ENCODE results near the gene MT4. TPM values are rescaled to one million over a fixed set of nuclear protein-coding genes. Genes with fewer than 3 reads are reported as not detected.

MT4 gene
- polyA plus RNA-seq, 1 experiment: not detected

Other genes with a start within 250 kb of the MT4 start
- gene AMFR, start 139.5 kb upstream of the MT4 start, polyA plus RNA-seq (2011; rRNA removed): 90.8 and 130 TPM in 2 replicates
- gene NUDT21, start 113.7 kb upstream of the MT4 start, polyA plus RNA-seq (2011; rRNA removed): 78.8 and 109 TPM in 2 replicates
- gene OGFOD1, start 113.5 kb upstream of the MT4 start, polyA plus RNA-seq (2011; rRNA removed): 54.8 and 73.0 TPM in 2 replicates
- gene BBS2, start 45.0 kb upstream of the MT4 start, polyA plus RNA-seq (2011; rRNA removed): 33.8 and 43.1 TPM in 2 replicates
- gene MT3, start 24.5 kb downstream of the MT4 start, polyA plus RNA-seq (2011; rRNA removed): not detected in 2 replicates
- 167 and 194 TPM in 2 replicates for gene MT2A, start 43.5 kb downstream of the MT4 start, polyA plus RNA-seq (2011; rRNA removed)
- gene MT1E, start 60.7 kb downstream of the MT4 start, polyA plus RNA-seq (2011; rRNA removed): 147 and 188 TPM in 2 replicates
- 0.67 and 0.94 TPM in 2 replicates for gene MT1M, start 67.6 kb downstream of the MT4 start, polyA plus RNA-seq (2011; rRNA removed)
- gene MT1A, start 73.6 kb downstream of the MT4 start, polyA plus RNA-seq (2011; rRNA removed): 0.82 TPM in 1 of 2 replicates, not detected in the other
- not detected in 2 replicates for gene MT1B, start 86.8 kb downstream of the MT4 start, polyA plus RNA-seq (2011; rRNA removed)
- gene MT1F, start 92.9 kb downstream of the MT4 start, polyA plus RNA-seq (2011; rRNA removed): 7.8 and 11.3 TPM in 2 replicates
- gene MT1G, start 103.0 kb downstream of the MT4 start, polyA plus RNA-seq (2011; rRNA removed): 2.4 and 2.9 TPM in 2 replicates
- not detected in 2 replicates for gene MT1H, start 104.7 kb downstream of the MT4 start, polyA plus RNA-seq (2011; rRNA removed)
- gene MT1X, start 117.4 kb downstream of the MT4 start, polyA plus RNA-seq (2011; rRNA removed): 55.5 and 60.2 TPM in 2 replicates
- gene NUP93, start 165.1 kb downstream of the MT4 start, polyA plus RNA-seq (2011; rRNA removed): 51.8 and 61.2 TPM in 2 replicates

Data from BJ (cell line).